GM12878 (cell line): ENCODE results near the gene TMEM272. TPM values are rescaled to one million over a fixed set of nuclear protein-coding genes. Genes with fewer than 3 reads are reported as not detected.

Experiments used
- ATAC-seq: fragments of 200-7000 bp; cut with Tn5 transposase; 3 replicates; pipeline ENCODE4 v1.9.1; 2020; ENCODE audit warnings: mild to moderate bottlenecking, moderate library complexity
- BruUV-seq: library from RNA; stranded (reverse); fragments of 400-500 nt; replicated peaks from 2 replicates; lab custom pipeline; 2021; lab: Mats Ljungman, UMichigan
- CTCF ChIA-PET: fragments of 300-600 bp; sonication (Branson Sonifier 250); formaldehyde crosslinking; extraction: SDS; loops from one replicate; lab custom pipeline; 2021; ENCODE audit warnings: inconsistent platforms; lab: Yijun Ruan, JAX
- POLR2A ChIA-PET: fragments of 350-600 bp; formaldehyde crosslinking; extraction: SDS; loops from one replicate; lab custom pipeline; 2021; ENCODE audit warnings: inconsistent platforms; lab: Charles Lee
- RAD21 ChIA-PET: fragments of 300-600 bp; sonication (Branson Sonifier 250); formaldehyde crosslinking; loops from one replicate; lab custom pipeline; 2023; ENCODE audit warnings: antibody characterized with exemption; ENCODE audit not compliant: unreplicated experiment; lab: Charles Lee
- SMC1A ChIA-PET: fragments of 300-600 bp; sonication (Branson Sonifier 250); formaldehyde crosslinking; loops from one replicate; lab custom pipeline; 2023; ENCODE audit not compliant: unreplicated experiment, uncharacterized antibody; lab: Charles Lee
- DNase-seq: peaks from one replicate; pipeline ENCODE4 v3.0.0-alpha.2; 2011; ENCODE audit warnings: low read depth, low spot score
- FAIRE-seq: peaks from 3 replicates; lab custom pipeline; 2011; peaks lifted over from hg19 to GRCh38; lab: Jason Lieb, UNC
- H2AFZ ChIP-seq: 2 replicates; pipeline ENCODE4 v1.6.0; 2011; ENCODE audit warnings: low read depth, low read length, control low read depth; ENCODE audit not compliant: control insufficient read depth
- H3K27ac ChIP-seq: 2 replicates; pipeline ENCODE4 v1.5.1; 2011; ENCODE audit warnings: control low read depth; ENCODE audit not compliant: control insufficient read depth, insufficient read depth
- H3K27me3 ChIP-seq, 2 experiments: replicated peaks in 1 of 2; 2 replicates each; pipeline versions ENCODE4 v1.6.0 to v1.6.1; 2011; ENCODE audit warnings: low read length in 1 of 2; ENCODE audit not compliant: control insufficient read depth in 2 of 2, insufficient read depth in 2 of 2
- H3K36me3 ChIP-seq, 2 experiments: 2 replicates each; pipeline ENCODE4 v1.5.1; 2011; ENCODE audit warnings: low read length in 1 of 2; ENCODE audit not compliant: control insufficient read depth in 2 of 2, insufficient read depth in 2 of 2
- H3K4me1 ChIP-seq: 2 replicates; pipeline ENCODE4 v1.6.1; 2011; ENCODE audit warnings: mild to moderate bottlenecking, low read length, moderate library complexity, mixed read lengths; ENCODE audit not compliant: control insufficient read depth, insufficient read depth
- H3K4me2 ChIP-seq: 2 replicates; pipeline ENCODE4 v1.6.0; 2011; ENCODE audit warnings: control low read depth; ENCODE audit not compliant: control insufficient read depth, insufficient read depth
- H3K4me3 ChIP-seq: fragments of 200-600 bp; sonication (generic); 2 replicates; pipeline ENCODE4 v1.5.1; 2016
- H3K79me2 ChIP-seq: 2 replicates; pipeline ENCODE4 v1.6.0; 2011; ENCODE audit warnings: low read length; ENCODE audit not compliant: control insufficient read depth, insufficient read depth
- H3K9ac ChIP-seq: 2 replicates; pipeline ENCODE4 v1.8.0; 2011; ENCODE audit warnings: low read length, control low read depth, mixed read lengths; ENCODE audit not compliant: control insufficient read depth, insufficient read depth
- H3K9me3 ChIP-seq: replicated peaks from 3 replicates; pipeline ENCODE4 v1.5.1; 2011; ENCODE audit warnings: mild to moderate bottlenecking, low read length; ENCODE audit not compliant: control insufficient read depth, insufficient read depth
- H4K20me1 ChIP-seq: 2 replicates; pipeline ENCODE4 v1.6.0; 2011; ENCODE audit not compliant: control insufficient read depth, insufficient read depth
- ASH2L ChIP-seq: fragments of 300-600, 200-600 bp; sonication (generic); IDR thresholded peaks from 2 replicates; pipeline ENCODE4 v1.6.1; 2017; ENCODE audit warnings: low read depth, mild to moderate bottlenecking, borderline replicate concordance
- BHLHE40 ChIP-seq, 2 experiments: fragments of 450-650 bp in 1 of 2; IDR thresholded peaks; 2 replicates each; pipeline ENCODE4 v1.6.1; 2011 to 2017; ENCODE audit warnings: low read depth in 2 of 2, borderline replicate concordance in 1 of 2, improper control_type of control experiment in 1 of 2, low read length in 1 of 2, mild to moderate bottlenecking in 1 of 2
- CBFB ChIP-seq: IDR thresholded peaks from 2 replicates; pipeline ENCODE4 v1.6.1; 2016; ENCODE audit warnings: antibody characterized with exemption, low read depth
- CREB1 ChIP-seq: IDR thresholded peaks from 2 replicates; pipeline ENCODE4 v1.6.1; 2012; ENCODE audit warnings: low read depth, mild to moderate bottlenecking, inconsistent platforms
- FOXK2 ChIP-seq: fragments of 450-650 bp; IDR thresholded peaks from 2 replicates; pipeline ENCODE4 v1.6.1; 2017; ENCODE audit warnings: mild to moderate bottlenecking, moderate library complexity
- HCFC1 ChIP-seq: fragments of 150-350 bp; IDR thresholded peaks from 2 replicates; pipeline ENCODE4 v1.6.1; 2014; ENCODE audit warnings: low read length
- HDAC6 ChIP-seq: fragments of 200-600 bp; sonication (generic); IDR thresholded peaks from one replicate; pipeline ENCODE4 v1.8.0; 2017; ENCODE audit warnings: antibody characterized with exemption; ENCODE audit not compliant: unreplicated experiment
- KDM1A ChIP-seq: fragments of 200-600 bp; sonication (generic); IDR thresholded peaks from 2 replicates; pipeline ENCODE4 v1.6.1; 2016; ENCODE audit warnings: borderline replicate concordance
- MTA3 ChIP-seq: IDR thresholded peaks from 2 replicates; pipeline ENCODE4 v1.6.1; 2012; ENCODE audit warnings: low read length, inconsistent platforms, borderline replicate concordance
- PAX8 ChIP-seq: fragments of 450-650 bp; IDR thresholded peaks from 2 replicates; pipeline ENCODE4 v1.6.1; 2017; ENCODE audit warnings: mild to moderate bottlenecking, moderate library complexity
- POLR2AphosphoS2 ChIP-seq: IDR thresholded peaks from 2 replicates; pipeline ENCODE4 v1.6.1; 2011; ENCODE audit warnings: low read depth, mild to moderate bottlenecking, low read length, improper control_type of control experiment, moderate library complexity
- RB1 ChIP-seq: fragments of 450-650 bp; formaldehyde crosslinking; IDR thresholded peaks from 2 replicates; pipeline ENCODE4 v1.6.1; 2017; ENCODE audit warnings: mild to moderate bottlenecking, borderline replicate concordance
- RELB ChIP-seq: fragments of 450-650 bp; IDR thresholded peaks from 2 replicates; pipeline ENCODE4 v1.6.1; 2017; ENCODE audit warnings: low read depth, mild to moderate bottlenecking, moderate library complexity
- RUNX3 ChIP-seq: IDR thresholded peaks from 2 replicates; pipeline ENCODE4 v1.6.1; 2012; ENCODE audit warnings: low read length, inconsistent platforms
- SIN3A ChIP-seq: IDR thresholded peaks from 2 replicates; pipeline ENCODE4 v1.6.1; 2012; ENCODE audit warnings: low read depth, low read length, improper control_type of control experiment
- SMARCA5 ChIP-seq: fragments of 450-650 bp; IDR thresholded peaks from 2 replicates; pipeline ENCODE4 v1.6.1; 2017; ENCODE audit warnings: mild to moderate bottlenecking
- SREBF2 ChIP-seq: IDR thresholded peaks from 2 replicates; pipeline ENCODE4 v1.6.1; 2012; ENCODE audit warnings: mild to moderate bottlenecking, low read length
- ZNF217 ChIP-seq: fragments of 450-650 bp; IDR thresholded peaks from 2 replicates; pipeline ENCODE4 v1.6.1; 2017; ENCODE audit warnings: antibody characterized with exemption, mild to moderate bottlenecking
- WGBS: methylation state at CpG from one replicate; pipeline ENCODE4 v1.1.6; 2016; ENCODE audit warnings: low lambda C conversion rate; ENCODE audit not compliant: insufficient replicate concordance, insufficient coverage; ENCODE audit errors: missing lambda C conversion rate; 5-methylcytosine and 5-hydroxymethylcytosine counted together
- in situ Hi-C: fragments of 300-500 bp; cut with MboI; formaldehyde crosslinking; loops from 9 replicates; pipeline ENCODE4 v1.14.3; 2018; ENCODE audit warnings: mixed read lengths
- intact Hi-C: fragments of 100-400 bp; cut with micrococcal nuclease; formaldehyde crosslinking; loops from one replicate; pipeline ENCODE4 v1.14.2; 2022; ENCODE audit not compliant: unreplicated experiment
- polyA plus RNA-seq, 11 experiments: library from polyadenylated mRNA; depleted of rRNA in 4 of 11; unstranded in 6 of 11; stranded (reverse) in 5 of 11; fragments of >200 nt; fragmentation: Nextera tagmentation in 4 of 11; fragmentation: Illumina TruSeq in 1 of 11; extraction: Ambion mirVana in 4 of 11; extraction: Trizol in 1 of 11; gene quantifications; 1 replicate in 1 of 11; 2 replicates in 10 of 11; pipeline versions ENCODE4 v1.2.1 to v1.2.3, GENCODE V29; 2011 to 2016; ENCODE audit warnings: inconsistent platforms in 2 of 11, missing spikeins in 2 of 11, low read depth in 1 of 11
- total RNA-seq, 4 experiments: library from RNA; depleted of rRNA in 3 of 4; stranded (reverse); fragments of >200 nt in 3 of 4; fragmentation: Illumina TruSeq in 1 of 4; extraction: Trizol in 1 of 4; gene quantifications; 2 replicates each; pipeline versions ENCODE4 v1.2.1 to v1.2.3, GENCODE V29; 2013 to 2021

The TMEM272 gene
- total and polyA plus RNA-seq, 10 of the 15 experiments (the other 5 are each of a cell fraction or from before 2014, with no cell fraction given): 0.01 to 0.04 TPM; not detected in 8

- H3K79me2 ChIP-seq: no peaks in the 10 kb centered on the region
- CTCF ChIA-PET: interaction anchor here (0.9 to 5.0 kb wide), 14 partner anchors 11 to 531 kb away, joined by 3 to 180 read pairs (median 10); partner anchors contain the start of gene CCDC70
- no TSS peak for BruUV-seq
- ATAC-seq (no peak), FAIRE-seq (no peak)
- no peak overlapping the region for H3K4me3 ChIP-seq
- in situ Hi-C loops: no loop called here
- TF ChIP-seq ZNF217: no peak
- TF ChIP-seq MTA3: no peak
- no peak for TF ChIP-seq HCFC1
- no peak for TF ChIP-seq POLR2AphosphoS2
- no peak for TF ChIP-seq SREBF2
- no peak for TF ChIP-seq SIN3A
- TF ChIP-seq SMARCA5: no peak
- no peak for TF ChIP-seq RELB
- no peak for TF ChIP-seq CREB1
- no peak for TF ChIP-seq FOXK2
- no peak for TF ChIP-seq CBFB
- no peak for TF ChIP-seq PAX8
- no peak for TF ChIP-seq RUNX3
- TF ChIP-seq RB1: no peak
- no peak for TF ChIP-seq BHLHE40 (IDR thresholded peaks at IDR 0.05; ENCODE audit: borderline replicate concordance in 1 of 2, low read depth in 2 of 2, low read length in 1 of 2)
- TF ChIP-seq KDM1A: no peak
- TF ChIP-seq HDAC6: no peak
- no peak for TF ChIP-seq ASH2L
- TF ChIP-seq, all 136 proteins: peak for 0
- Histone ChIP-seq H3K27ac (no peak overlapping the region), H3K9me3 (no peaks in the 10 kb centered on the region), H3K9ac (no peak overlapping the region), H3K4me1 (peaks cover 27% of the 10 kb centered on the region), H3K27me3 (no peaks in the 10 kb centered on the region), H3K36me3 (no peaks in the 10 kb centered on the region), H3K4me2 (no peak overlapping the region), H2AFZ (no peak overlapping the region), H4K20me1 (no peaks in the 10 kb centered on the region)
- no peak for DNase-seq
- intact Hi-C loops: loop anchor here (5.0 to 10.0 kb wide), 3 partner anchors 141 to 638 kb away; partner anchors contain the start of genes CKAP2 and VPS36
- 78% methylated on average over 19 of the region's 19 CpGs for WGBS
- ChIA-PET POLR2A (interaction anchor here (0.6 to 1.0 kb wide), 2 partner anchors 9 to 11 kb away, joined by 3 read pairs; no protein-coding TSS in a partner anchor), SMC1A (interaction anchor here (2.2 to 5.0 kb wide), 7 partner anchors 11 to 310 kb away, joined by 14 to 85 read pairs (median 19); partner anchors contain the start of gene NEK5), RAD21 (interaction anchor here (1.1 to 4.7 kb wide), 7 partner anchors 10 to 364 kb away, joined by 3 to 75 read pairs (median 6); partner anchors contain the start of gene INTS6)
Measured at GRCh38 chr13:51816604-51817249, 28.2 kb downstream of the TMEM272 start.
